H9 (cell line): Measurements from ENCODE around the gene PEPD. TPM values are rescaled to one million over a fixed set of nuclear protein-coding genes. Genes with fewer than 3 reads are reported as not detected.
"Not testable (repeated sequence)": the region's sequence is repeated elsewhere in the genome, so short reads cannot be mapped to it uniquely, and the experiment has no call there.

Experiments used
- DNase-seq: peaks from one replicate; pipeline ENCODE4 v3.0.0-alpha.2; 2017
- H2AFZ ChIP-seq: one replicate; pipeline ENCODE4 v1.6.1; 2013; ENCODE audit warnings: mild to moderate bottlenecking, low read length, control low read depth, moderate library complexity
- H2AK5ac ChIP-seq: 2 replicates; pipeline ENCODE4 v1.6.1; 2013; ENCODE audit warnings: low read length, control low read depth, mixed read lengths; ENCODE audit not compliant: insufficient read length
- H2BK120ac ChIP-seq: one replicate; pipeline ENCODE4 v1.6.1; 2013; ENCODE audit warnings: low read depth, mild to moderate bottlenecking, low read length, control low read depth, inconsistent platforms; ENCODE audit not compliant: poor library complexity, severe bottlenecking
- H2BK12ac ChIP-seq: 2 replicates; pipeline ENCODE4 v1.6.1; 2013; ENCODE audit warnings: low read length, control low read depth, mixed read lengths, low read depth; ENCODE audit not compliant: insufficient read length
- H2BK15ac ChIP-seq: 2 replicates; pipeline ENCODE4 v1.6.1; 2013; ENCODE audit warnings: low read depth, low read length, control low read depth
- H2BK20ac ChIP-seq: one replicate; pipeline ENCODE4 v1.6.1; 2013; ENCODE audit warnings: low read depth, mild to moderate bottlenecking, low read length, control low read depth, inconsistent platforms; ENCODE audit not compliant: poor library complexity, severe bottlenecking
- H2BK5ac ChIP-seq: 2 replicates; pipeline ENCODE4 v1.6.1; 2013; ENCODE audit warnings: low read length, control low read depth, mixed read lengths; ENCODE audit not compliant: insufficient read length
- H3K14ac ChIP-seq: 2 replicates; pipeline ENCODE4 v1.6.1; 2013; ENCODE audit warnings: low read length, control low read depth; ENCODE audit not compliant: insufficient read depth
- H3K18ac ChIP-seq: 2 replicates; pipeline ENCODE4 v1.6.1; 2013; ENCODE audit warnings: low read depth, mild to moderate bottlenecking, mixed read lengths, low read length, control low read depth; ENCODE audit not compliant: insufficient read length
- H3K23ac ChIP-seq: 2 replicates; pipeline ENCODE4 v1.6.1; 2013; ENCODE audit warnings: low read length, control low read depth, mixed read lengths, low read depth; ENCODE audit not compliant: insufficient read length
- H3K23me2 ChIP-seq: 2 replicates; pipeline ENCODE4 v1.6.1; 2013; ENCODE audit warnings: low read depth, mild to moderate bottlenecking, mixed read lengths, low read length, control low read depth; ENCODE audit not compliant: insufficient read length, poor library complexity, severe bottlenecking
- H3K27ac ChIP-seq: 2 replicates; pipeline ENCODE4 v1.5.1; 2013; ENCODE audit warnings: low read length, control low read depth, mixed read lengths, low read depth; ENCODE audit not compliant: insufficient read length
- H3K27me3 ChIP-seq: 2 replicates; pipeline ENCODE4 v1.6.1; 2013; ENCODE audit warnings: low read length, control low read depth, inconsistent platforms; ENCODE audit not compliant: insufficient read depth
- H3K4ac ChIP-seq: 2 replicates; pipeline ENCODE4 v1.6.1; 2013; ENCODE audit warnings: low read depth, mild to moderate bottlenecking, control low read depth, inconsistent platforms, low read length, moderate library complexity
- H3K4me1 ChIP-seq: 2 replicates; pipeline ENCODE4 v1.6.1; 2013; ENCODE audit warnings: low read length, control low read depth, inconsistent platforms; ENCODE audit not compliant: insufficient read depth
- H3K4me2 ChIP-seq: 2 replicates; pipeline ENCODE4 v1.6.1; 2013; ENCODE audit warnings: low read length, control low read depth, mixed read lengths; ENCODE audit not compliant: insufficient read length, insufficient read depth
- H3K56ac ChIP-seq: 2 replicates; pipeline ENCODE4 v1.6.1; 2013; ENCODE audit warnings: low read depth, mild to moderate bottlenecking, mixed read lengths, low read length, control low read depth; ENCODE audit not compliant: insufficient read length
- H3K79me1 ChIP-seq: 2 replicates; pipeline ENCODE4 v1.6.1; 2013; ENCODE audit warnings: low read depth, mild to moderate bottlenecking, moderate library complexity, low read length, control low read depth, inconsistent platforms; ENCODE audit not compliant: insufficient read depth, poor library complexity, severe bottlenecking
- H3K79me2 ChIP-seq: 2 replicates; pipeline ENCODE4 v1.6.1; 2013; ENCODE audit warnings: low read length, control low read depth, inconsistent platforms; ENCODE audit not compliant: insufficient read depth
- H3K9ac ChIP-seq: 2 replicates; pipeline ENCODE4 v1.6.1; 2013; ENCODE audit warnings: low read length, control low read depth, mixed read lengths; ENCODE audit not compliant: insufficient read length; ENCODE audit errors: extremely low read depth
- H3K9me3 ChIP-seq: one replicate; pipeline ENCODE4 v1.6.1; 2013; ENCODE audit warnings: low read depth, low read length, inconsistent platforms; ENCODE audit not compliant: control insufficient read depth
- H3T11ph ChIP-seq: one replicate; pipeline ENCODE4 v1.6.1; 2013; ENCODE audit warnings: mild to moderate bottlenecking, low read length, control low read depth, inconsistent platforms
- H4K20me1 ChIP-seq: one replicate; pipeline ENCODE4 v1.6.1; 2013; ENCODE audit not compliant: control insufficient read depth, insufficient read length, insufficient read depth
- H4K5ac ChIP-seq: 2 replicates; pipeline ENCODE4 v1.6.1; 2013; ENCODE audit warnings: low read depth, mild to moderate bottlenecking, mixed read lengths, low read length, control low read depth; ENCODE audit not compliant: insufficient read length
- H4K8ac ChIP-seq: replicated peaks from 2 replicates; pipeline ENCODE4 v1.6.1; 2013; ENCODE audit warnings: low read length, control low read depth, mixed read lengths, low read depth; ENCODE audit not compliant: insufficient read length
- H4K91ac ChIP-seq: 2 replicates; pipeline ENCODE4 v1.6.1; 2013; ENCODE audit warnings: low read depth, mild to moderate bottlenecking, moderate library complexity, mixed read lengths, low read length, control low read depth; ENCODE audit not compliant: insufficient read length
- H3K27ac Mint-ChIP-seq, 3 experiments: 2 replicates in 2 of 3; 3 replicates in 1 of 3; pipeline ENCODE4 v1.8.0; 2020 to 2021; ENCODE audit warnings: mixed read lengths in 3 of 3, mild to moderate bottlenecking in 1 of 3, moderate library complexity in 1 of 3
- H3K27me3 Mint-ChIP-seq: 2 replicates; pipeline ENCODE4 v1.8.0; 2021; ENCODE audit warnings: low read depth, mild to moderate bottlenecking, moderate library complexity, mixed read lengths
- H3K36me3 Mint-ChIP-seq, 3 experiments: 2 replicates in 2 of 3; 3 replicates in 1 of 3; pipeline ENCODE4 v1.8.0; 2020 to 2021; ENCODE audit warnings: low read depth in 3 of 3, mixed read lengths in 3 of 3; ENCODE audit not compliant: insufficient read depth in 1 of 3
- H3K4me1 Mint-ChIP-seq, 2 experiments: 2 replicates each; pipeline ENCODE4 v1.8.0; 2020; ENCODE audit warnings: mixed read lengths in 2 of 2
- H3K4me3 Mint-ChIP-seq, 2 experiments: 2 replicates in 1 of 2; 3 replicates in 1 of 2; pipeline ENCODE4 v1.8.0; 2020 to 2021; ENCODE audit warnings: mild to moderate bottlenecking in 2 of 2, mixed read lengths in 2 of 2, moderate library complexity in 1 of 2
- H3K9me3 Mint-ChIP-seq, 2 experiments: 2 replicates in 1 of 2; 3 replicates in 1 of 2; pipeline ENCODE4 v1.8.0; 2020; ENCODE audit warnings: mild to moderate bottlenecking in 2 of 2, mixed read lengths in 2 of 2, moderate library complexity in 1 of 2
- CTCF ChIP-seq: fragments of 200-600 bp; sonication (generic); conservative IDR thresholded peaks from 3 replicates; pipeline ENCODE4 v1.8.0; 2021; ENCODE audit warnings: antibody characterized with exemption, mild to moderate bottlenecking
- WGBS: extraction: QIAGEN DNeasy Blood & Tissue Kit; methylation state at CpG from one replicate; pipeline ENCODE4 v1.1.7; 2013; ENCODE audit warnings: missing lambda C conversion rate, low lambda C conversion rate, mixed read lengths; ENCODE audit not compliant: insufficient read length; ENCODE audit errors: extremely low coverage; 5-methylcytosine and 5-hydroxymethylcytosine counted together
- total RNA-seq: library from RNA; stranded (reverse); gene quantifications from 2 replicates; pipeline ENCODE4 v1.2.1, GENCODE V29; 2021

The PEPD gene
- total RNA-seq, 1 experiment from 2014 or later: 52.8 TPM

- no peak for TF ChIP-seq CTCF
- H3K27me3 Mint-ChIP-seq: peaks cover 6% of the 10 kb centered on the region
- no peak overlapping the region for H2AK5ac ChIP-seq
Measured at GRCh38 chr19:33556261-33556660, 34.7 kb upstream of the PEPD start.

GRCh38 chr19:33555726-33556125 lies 34.1 kb upstream of the PEPD start:
- Mint-ChIP-seq H3K27ac (peak overlapping the region in 1 of 3 experiments; percentile 23; a peak in 1 of 7 replicates), H3K4me1 (peaks cover 3 to 10% of the 10 kb centered on the region in 2 experiments; a peak in 3 of 4 replicates)
- H2BK120ac ChIP-seq, H3K9ac ChIP-seq, H4K20me1 ChIP-seq, H3K27ac ChIP-seq, DNase-seq, H3K4me2 ChIP-seq, H3K23me2 ChIP-seq, H3K4me1 ChIP-seq, H2BK5ac ChIP-seq, H3K4me3 Mint-ChIP-seq, H4K8ac ChIP-seq, H4K5ac ChIP-seq, H3T11ph ChIP-seq, H3K23ac ChIP-seq, H2BK15ac ChIP-seq, H3K79me2 ChIP-seq, H2BK20ac ChIP-seq, H4K91ac ChIP-seq, H3K9me3 ChIP-seq, H3K14ac ChIP-seq, H3K36me3 Mint-ChIP-seq, H2AFZ ChIP-seq, H2BK12ac ChIP-seq, H3K56ac ChIP-seq, H3K79me1 ChIP-seq, H3K27me3 ChIP-seq, H3K9me3 Mint-ChIP-seq, H3K18ac ChIP-seq, H3K4ac ChIP-seq, H2AK5ac ChIP-seq, H3K27me3 Mint-ChIP-seq: not testable (repeated sequence)
- whole genome bisulfite sequencing: no CpG with 5 or more reads among the region's 4 CpGs

More at GRCh38 chr19:33556261-33556660, 34.7 kb upstream of the PEPD start:
- H3K9me3 Mint-ChIP-seq: no peaks in the 10 kb centered on the region
- H2BK20ac ChIP-seq: no peak overlapping the region
- H4K5ac ChIP-seq: no peak overlapping the region
- H3T11ph ChIP-seq: no peak overlapping the region
- no CpG with 5 or more reads among the region's 4 CpGs for WGBS
- H4K8ac ChIP-seq: no peak overlapping the region
- H3K27ac ChIP-seq: no peak overlapping the region
- no peak overlapping the region for H2BK5ac ChIP-seq
- H3K23ac ChIP-seq: no peak overlapping the region
- H3K9me3 ChIP-seq: no peaks in the 10 kb centered on the region
- H2AFZ ChIP-seq: no peak overlapping the region
- H3K4me2 ChIP-seq: no peak overlapping the region
- no peak overlapping the region for H2BK12ac ChIP-seq
- H3K79me1 ChIP-seq: no peaks in the 10 kb centered on the region
- no peak overlapping the region for H3K9ac ChIP-seq
- no peaks in the 10 kb centered on the region for H3K79me2 ChIP-seq
- H3K4me1 Mint-ChIP-seq: peaks cover 3 to 10% of the 10 kb centered on the region in 2 experiments; a peak in 3 of 4 replicates
- no peak overlapping the region for H3K18ac ChIP-seq
- H3K27me3 ChIP-seq: no peaks in the 10 kb centered on the region
- H3K14ac ChIP-seq: no peak overlapping the region
- no peak overlapping the region; a peak in 1 of 7 replicates for H3K27ac Mint-ChIP-seq
- H4K20me1 ChIP-seq: no peaks in the 10 kb centered on the region
- H3K23me2 ChIP-seq: no peaks in the 10 kb centered on the region
- no peak overlapping the region for H3K4ac ChIP-seq
- H2BK15ac ChIP-seq: no peak overlapping the region
- H2BK120ac ChIP-seq: no peak overlapping the region
- H4K91ac ChIP-seq: no peak overlapping the region
- H3K36me3 Mint-ChIP-seq: no peaks in the 10 kb centered on the region; a peak in 1 of 7 replicates
- no peak overlapping the region for H3K56ac ChIP-seq
- no peak overlapping the region for H3K4me3 Mint-ChIP-seq
- no peaks in the 10 kb centered on the region for H3K4me1 ChIP-seq
- no peak for DNase-seq
